Mammary epithelial cell (primary cell): ENCODE results near the gene DAD1.

Experiments used
- CTCF ChIP-seq, 2 donors: IDR thresholded peaks in 1 of 2; conservative IDR thresholded peaks in 1 of 2; 2 replicates each; pipeline ENCODE4 v1.5.1; 2011 to 2012; ENCODE audit warnings: inconsistent platforms in 2 of 2, low read length in 2 of 2, mild to moderate bottlenecking in 2 of 2, control low read depth in 1 of 2, low read depth in 1 of 2; ENCODE audit not compliant: insufficient read depth in 1 of 2; ENCODE audit errors: extremely low read depth in 1 of 2
- EZH2 ChIP-seq: IDR thresholded peaks from 2 replicates; pipeline ENCODE4 v1.6.1; 2012; ENCODE audit warnings: low read length, inconsistent platforms, borderline replicate concordance

GRCh38 chr14:22522466-22522957 lies 66.5 kb downstream of the DAD1 start:
- TF ChIP-seq EZH2 (no peak), CTCF (conservative IDR thresholded peaks at IDR 0.05 in 1 of 2, IDR thresholded peaks at IDR 0.05 in 1 of 2; ENCODE audit: extremely low read depth in 1 of 2, insufficient read depth in 1 of 2, low read depth in 1 of 2, low read length in 2 of 2) (no peak)
